Mesenchymal stem cell (in vitro differentiated cells and primary cell): ENCODE measurements around the gene MTA1.
A peak's percentile ranks its signal among the peaks of the same experiment; 100 is the strongest.

Experiments
- DNase-seq: peaks from one replicate; pipeline ENCODE4 v3.0.0-alpha.2; 2013
- H2AFZ ChIP-seq: one replicate; pipeline ENCODE4 v1.6.1; 2013; ENCODE audit warnings: low read depth, mild to moderate bottlenecking, control low read depth, inconsistent platforms, low read length, moderate library complexity
- H2AK5ac ChIP-seq: 2 replicates; pipeline ENCODE4 v1.6.1; 2013; ENCODE audit warnings: low read length, moderate library complexity, mild to moderate bottlenecking, inconsistent platforms; ENCODE audit not compliant: severe bottlenecking
- H2BK120ac ChIP-seq: one replicate; pipeline ENCODE4 v1.6.1; 2013; ENCODE audit warnings: low read depth, mild to moderate bottlenecking, inconsistent platforms, low read length, moderate library complexity
- H2BK12ac ChIP-seq, 2 experiments: one replicate each; pipeline ENCODE4 v1.6.1; 2013; ENCODE audit warnings: inconsistent platforms in 2 of 2, low read length in 2 of 2, mild to moderate bottlenecking in 2 of 2, moderate library complexity in 2 of 2, control low read depth in 1 of 2
- H2BK15ac ChIP-seq: one replicate; pipeline ENCODE4 v1.6.1; 2013; ENCODE audit warnings: mild to moderate bottlenecking, low read depth, inconsistent platforms; ENCODE audit not compliant: poor library complexity, severe bottlenecking
- H2BK5ac ChIP-seq: 2 replicates; pipeline ENCODE4 v1.6.1; 2013; ENCODE audit warnings: low read depth, mild to moderate bottlenecking, low read length, control low read depth, inconsistent platforms; ENCODE audit not compliant: poor library complexity, severe bottlenecking
- H3K14ac ChIP-seq, 2 experiments: one replicate each; pipeline ENCODE4 v1.6.1; 2013; ENCODE audit warnings: inconsistent platforms in 2 of 2, low read length in 2 of 2, control low read depth in 1 of 2, mild to moderate bottlenecking in 1 of 2, moderate library complexity in 1 of 2
- H3K18ac ChIP-seq, 2 experiments: one replicate each; pipeline ENCODE4 v1.6.1; 2013; ENCODE audit warnings: inconsistent platforms in 2 of 2, low read length in 2 of 2, control low read depth in 1 of 2, low read depth in 1 of 2, mild to moderate bottlenecking in 1 of 2
- H3K23ac ChIP-seq, 2 experiments: one replicate each; pipeline ENCODE4 v1.6.1; 2013; ENCODE audit warnings: inconsistent platforms in 2 of 2, low read length in 2 of 2, mild to moderate bottlenecking in 2 of 2, moderate library complexity in 2 of 2, control low read depth in 1 of 2
- H3K27ac ChIP-seq: 2 replicates; pipeline ENCODE4 v1.5.1; 2013; ENCODE audit warnings: mild to moderate bottlenecking, moderate library complexity, low read length, control low read depth, inconsistent platforms; ENCODE audit not compliant: poor library complexity, severe bottlenecking
- H3K27me3 ChIP-seq, 2 experiments: 2 replicates each; pipeline versions ENCODE4 v1.6.1 to v1.7.0; 2013; ENCODE audit warnings: low read length in 2 of 2, mild to moderate bottlenecking in 2 of 2, moderate library complexity in 2 of 2, control low read depth in 1 of 2, inconsistent platforms in 1 of 2; ENCODE audit not compliant: control insufficient read depth in 1 of 2, insufficient read depth in 1 of 2
- H3K36me3 ChIP-seq, 2 experiments: 2 replicates each; pipeline versions ENCODE4 v1.6.1 to v1.7.0; 2013; ENCODE audit warnings: low read length in 2 of 2, control low read depth in 1 of 2, inconsistent platforms in 1 of 2, low read depth in 1 of 2, mild to moderate bottlenecking in 1 of 2; ENCODE audit not compliant: insufficient read depth in 2 of 2, control insufficient read depth in 1 of 2
- H3K4ac ChIP-seq, 2 experiments: one replicate each; pipeline ENCODE4 v1.6.1; 2013; ENCODE audit warnings: inconsistent platforms in 2 of 2, low read length in 2 of 2, mild to moderate bottlenecking in 2 of 2, moderate library complexity in 2 of 2, control low read depth in 1 of 2, low read depth in 1 of 2
- H3K4me1 ChIP-seq: 2 replicates; pipeline ENCODE4 v1.6.1; 2013; ENCODE audit warnings: low read depth, low read length, control low read depth; ENCODE audit not compliant: control insufficient read depth, insufficient read depth
- H3K4me2 ChIP-seq: 2 replicates; pipeline ENCODE4 v1.6.1; 2013; ENCODE audit warnings: low read length, mild to moderate bottlenecking, inconsistent platforms; ENCODE audit not compliant: poor library complexity, severe bottlenecking
- H3K4me3 ChIP-seq, 2 experiments: 2 replicates each; pipeline versions ENCODE4 v1.5.1 to v1.7.0; 2013; ENCODE audit warnings: low read length in 2 of 2, mild to moderate bottlenecking in 2 of 2, control low read depth in 1 of 2, low read depth in 1 of 2; ENCODE audit not compliant: insufficient read depth in 1 of 2
- H3K79me1 ChIP-seq: replicated peaks from 2 replicates; pipeline ENCODE4 v1.6.1; 2013; ENCODE audit warnings: mild to moderate bottlenecking, control low read depth, low read length, inconsistent platforms; ENCODE audit not compliant: poor library complexity, severe bottlenecking
- H3K9ac ChIP-seq: 2 replicates; pipeline ENCODE4 v1.7.0; 2013; ENCODE audit warnings: mild to moderate bottlenecking, low read length, moderate library complexity
- H3K9me3 ChIP-seq: 2 replicates; pipeline ENCODE4 v1.7.0; 2013; ENCODE audit warnings: mild to moderate bottlenecking, low read length; ENCODE audit not compliant: control insufficient read depth
- H4K8ac ChIP-seq: one replicate; pipeline ENCODE4 v1.6.1; 2013; ENCODE audit warnings: inconsistent platforms, mild to moderate bottlenecking, low read length, moderate library complexity
- H4K91ac ChIP-seq: one replicate; pipeline ENCODE4 v1.6.1; 2013; ENCODE audit warnings: mild to moderate bottlenecking, low read length, inconsistent platforms
- WGBS: methylation state at CpG from one replicate; pipeline ENCODE4 v1.1.7; 2013; ENCODE audit warnings: mixed read lengths; 5-methylcytosine and 5-hydroxymethylcytosine counted together

Gene MTA1

DNA sequence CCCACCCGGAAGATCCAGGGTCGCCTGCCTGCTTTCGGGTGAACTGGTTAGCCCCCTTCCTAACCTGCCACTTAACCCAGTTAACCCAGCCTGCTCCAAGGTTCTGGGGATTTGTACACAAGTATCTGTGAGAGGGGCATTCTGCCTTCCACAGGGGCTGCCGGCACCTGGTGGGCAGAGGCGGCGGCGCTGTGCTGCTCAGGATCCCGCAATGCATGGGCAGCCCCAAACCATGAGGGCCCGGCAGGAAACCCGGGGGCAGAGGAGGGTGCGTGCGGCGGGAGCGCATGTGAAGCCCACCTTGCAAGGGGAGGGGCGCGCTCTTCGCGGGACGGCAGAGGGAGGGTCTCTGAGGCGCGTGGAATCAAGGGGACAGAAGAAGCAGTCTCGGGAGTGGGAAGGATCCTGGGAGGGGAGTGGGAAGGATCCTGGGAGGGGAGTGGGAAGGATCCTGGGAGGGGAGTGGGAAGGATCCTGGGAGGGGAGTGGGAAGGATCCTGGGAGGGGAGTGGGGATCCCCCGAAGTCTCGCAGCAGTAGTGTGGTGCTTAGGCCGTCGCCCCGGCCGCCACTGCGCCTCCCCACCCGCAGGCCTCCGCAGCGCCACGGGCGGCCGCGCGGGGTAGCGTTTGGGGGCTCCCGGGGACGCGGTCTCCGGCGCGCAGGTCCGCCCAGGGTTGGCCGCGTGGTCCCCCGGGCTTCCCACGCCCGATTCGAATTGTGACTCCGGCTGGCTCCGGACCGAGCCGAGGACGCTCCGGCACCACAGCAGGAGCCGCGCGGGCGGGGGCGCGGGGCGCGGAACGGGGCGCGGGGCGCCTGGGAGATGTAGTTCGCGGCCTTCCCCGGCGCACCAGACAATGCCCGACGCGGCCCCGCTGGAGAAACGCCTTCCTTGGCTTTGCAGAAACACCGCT, 4.9 kb upstream of the MTA1 start:
- H3K4me1 ChIP-seq: peaks cover 32% of the 10 kb centered on the region
- no peak overlapping the region for H2BK120ac ChIP-seq
- DNase-seq: peak; percentile 66
- peak overlapping the region; percentile 77 for H3K9ac ChIP-seq
- no peak overlapping the region for H2BK5ac ChIP-seq
- H3K36me3 ChIP-seq: no peaks in the 10 kb centered on the region
- H3K4me2 ChIP-seq: peak overlapping the region; percentile 72
- peak overlapping the region; percentile 29 for H2AFZ ChIP-seq
- peak overlapping the region; percentile 57 to 76 for H3K4ac ChIP-seq
- no peak overlapping the region for H2AK5ac ChIP-seq
- H2BK12ac ChIP-seq: no peak overlapping the region
- peak overlapping the region in 1 of 2 experiments; percentile 69 for H3K14ac ChIP-seq
- peaks cover 18 to 20% of the 10 kb centered on the region in 2 experiments for H3K27me3 ChIP-seq
- H3K79me1 ChIP-seq: peaks cover 5% of the 10 kb centered on the region
- H4K8ac ChIP-seq: peak overlapping the region; percentile 93
- no peak overlapping the region for H3K23ac ChIP-seq
- peak overlapping the region; percentile 36 for H2BK15ac ChIP-seq
- H3K9me3 ChIP-seq: no peaks in the 10 kb centered on the region
- H3K4me3 ChIP-seq: peak overlapping the region; percentile 61 to 63
- H3K18ac ChIP-seq: peak overlapping the region; percentile 78 to 83
- WGBS: 8% methylated on average over 63 of the region's 79 CpGs
- peak overlapping the region; percentile 70 for H4K91ac ChIP-seq
- H3K27ac ChIP-seq: no peak overlapping the region

DNA sequence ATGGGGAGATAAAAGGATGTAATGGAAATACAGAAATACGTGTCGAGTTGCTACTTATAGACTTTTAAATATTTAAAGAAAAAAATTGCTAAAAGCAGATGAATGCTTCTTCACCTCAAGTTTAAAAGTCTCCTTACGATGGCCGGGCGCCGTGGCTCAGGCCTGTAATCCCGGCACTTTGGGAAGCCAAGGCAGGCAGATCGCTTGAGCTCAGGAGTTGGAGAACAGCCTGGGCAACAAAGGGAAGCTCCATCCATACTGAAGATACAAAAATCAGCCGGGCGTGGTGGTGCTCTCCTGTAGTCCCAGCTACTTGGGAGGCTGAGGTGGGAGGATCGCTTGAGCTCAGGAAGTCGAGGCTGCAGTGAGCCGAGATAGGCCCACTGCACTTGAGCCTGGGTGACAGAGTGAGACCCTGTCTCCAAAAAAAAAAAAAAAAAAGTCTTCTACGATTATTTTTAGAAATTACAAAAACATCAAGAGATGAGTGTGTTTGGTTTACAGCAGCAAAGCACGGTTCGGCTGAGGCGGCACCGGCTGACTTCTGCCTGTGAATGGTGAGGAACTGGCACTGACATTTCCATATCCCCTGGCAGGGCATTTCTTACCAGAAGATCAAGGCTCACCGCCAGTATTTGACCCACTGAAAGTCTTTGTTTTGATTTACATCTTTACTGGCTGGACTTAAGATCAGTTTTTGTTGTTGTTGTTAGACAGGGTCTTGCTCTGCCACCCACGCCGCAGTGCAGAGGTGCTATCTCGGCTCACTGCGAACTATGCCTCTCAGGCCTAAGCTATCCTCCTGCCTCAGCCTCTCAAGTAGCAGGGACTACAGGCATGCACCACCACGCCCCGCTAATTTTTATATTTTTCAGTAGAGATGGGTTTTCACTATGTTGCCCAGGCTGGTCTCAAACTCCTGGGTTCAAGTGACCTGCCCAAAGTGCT, 3.9 kb upstream of the MTA1 start:
- H3K9ac ChIP-seq: peak overlapping the region; percentile 77
- no peaks in the 10 kb centered on the region for H3K36me3 ChIP-seq
- no peak overlapping the region for H3K4me2 ChIP-seq
- peaks cover 12 to 15% of the 10 kb centered on the region in 2 experiments for H3K27me3 ChIP-seq
- H3K27ac ChIP-seq: no peak overlapping the region
- WGBS: 94% methylated on average over 23 of the region's 25 CpGs
- no peaks in the 10 kb centered on the region for H3K9me3 ChIP-seq
- H3K4ac ChIP-seq: no peak overlapping the region
- H3K79me1 ChIP-seq: peaks cover 5% of the 10 kb centered on the region
- no peak overlapping the region for H4K91ac ChIP-seq
- peak overlapping the region; percentile 57 for H4K8ac ChIP-seq
- H2BK120ac ChIP-seq: no peak overlapping the region
- H3K18ac ChIP-seq: no peak overlapping the region
- H2BK12ac ChIP-seq: no peak overlapping the region
- peaks cover 32% of the 10 kb centered on the region for H3K4me1 ChIP-seq
- H3K14ac ChIP-seq: no peak overlapping the region
- no peak overlapping the region for H3K23ac ChIP-seq
- no peak for DNase-seq
- no peak overlapping the region for H2BK15ac ChIP-seq
- H2AK5ac ChIP-seq: no peak overlapping the region
- peak overlapping the region in 1 of 2 experiments; percentile 63 for H3K4me3 ChIP-seq
- no peak overlapping the region for H2BK5ac ChIP-seq
- H2AFZ ChIP-seq: no peak overlapping the region

DNA sequence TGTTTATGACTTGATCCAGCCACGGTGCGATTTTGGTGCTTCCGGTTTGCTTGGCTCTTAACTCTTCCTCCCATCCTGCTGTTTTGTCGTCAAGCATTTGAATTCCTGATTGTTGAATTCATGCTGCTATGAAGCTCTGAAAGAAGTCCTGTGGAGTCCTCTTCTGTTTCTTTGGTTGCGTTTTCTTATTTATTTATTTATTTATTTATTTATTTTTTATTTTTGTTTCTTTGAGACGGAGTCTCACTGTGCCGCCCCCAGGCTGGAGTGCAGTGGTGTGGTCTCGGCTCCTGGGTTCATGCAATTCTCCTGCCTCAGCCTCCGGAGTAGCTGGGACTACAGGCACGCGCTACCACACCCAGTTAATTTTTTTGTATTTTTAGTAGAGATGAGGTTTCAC, 3.0 kb upstream of the MTA1 start:
- Histone ChIP-seq H3K4me1 (peaks cover 33% of the 10 kb centered on the region), H3K18ac (no peak overlapping the region), H3K23ac (no peak overlapping the region), H3K9ac (no peak overlapping the region), H3K4me3 (no peak overlapping the region), H2BK15ac (no peak overlapping the region), H3K36me3 (peaks cover 0 to 8% of the 10 kb centered on the region in 2 experiments), H2BK5ac (no peak overlapping the region), H3K27me3 (peaks cover 8 to 11% of the 10 kb centered on the region in 2 experiments), H4K8ac (no peak overlapping the region), H2AFZ (no peak overlapping the region), H2BK120ac (no peak overlapping the region), H3K14ac (no peak overlapping the region), H3K79me1 (peaks cover 5% of the 10 kb centered on the region), H2BK12ac (no peak overlapping the region), H3K4me2 (no peak overlapping the region), H2AK5ac (no peak overlapping the region), H3K27ac (no peak overlapping the region), H3K4ac (no peak overlapping the region), H3K9me3 (no peaks in the 10 kb centered on the region), H4K91ac (no peak overlapping the region)
- DNase-seq: no peak
- 90% methylated on average over 10 of the region's 11 CpGs for WGBS
